ENCODE measurements around the gene LRRC36.
"Not testable (repeated sequence)": the region's sequence is repeated elsewhere in the genome, so short reads cannot be mapped to it uniquely, and the experiment has no call there.

LRRC36 gene

GRCh38 chr16:67345401-67345800 lies 18.8 kb downstream of the LRRC36 start:
- no peak for DNase-seq (ENCODE audit: low spot score)

GRCh38 chr16:67346341-67346740 lies 19.7 kb downstream of the LRRC36 start:
- DNase-seq (ENCODE audit: low spot score): no peak

GRCh38 chr16:67349172-67349571 lies 22.6 kb downstream of the LRRC36 start:
- peak; percentile 52 for DNase-seq (ENCODE audit: low spot score)

- no peak for DNase-seq (ENCODE audit: low spot score)
These were observed 23.7 kb downstream of the LRRC36 start for GRCh38 chr16:67350324-67350723.

- DNase-seq (ENCODE audit: low spot score): not testable (repeated sequence)
These were observed 25.8 kb downstream of the LRRC36 start for GRCh38 chr16:67352463-67352862.

- no peak for DNase-seq (ENCODE audit: low spot score)
These were observed 29.8 kb downstream of the LRRC36 start for GRCh38 chr16:67356396-67356795.

- no peak for DNase-seq (ENCODE audit: low spot score)
These were observed 30.9 kb downstream of the LRRC36 start for GRCh38 chr16:67357561-67357960.

- not testable (repeated sequence) for DNase-seq (ENCODE audit: low spot score)
These were observed 33.1 kb downstream of the LRRC36 start for GRCh38 chr16:67359540-67360269.

GRCh38 chr16:67361038-67361437 lies 34.4 kb downstream of the LRRC36 start:
- DNase-seq (ENCODE audit: low spot score): no peak

- no peak for DNase-seq (ENCODE audit: low spot score)
These were observed 38.1 kb downstream of the LRRC36 start for GRCh38 chr16:67364600-67365235.

GRCh38 chr16:67370661-67371060 lies 44.0 kb downstream of the LRRC36 start:
- DNase-seq (ENCODE audit: low spot score): no peak

GRCh38 chr16:67372664-67373063 lies 46.0 kb downstream of the LRRC36 start:
- peak; percentile 12 for DNase-seq (ENCODE audit: low spot score)

- not testable (repeated sequence) for DNase-seq (ENCODE audit: low spot score)
These were observed 49.4 kb downstream of the LRRC36 start for GRCh38 chr16:67376012-67376411.

- DNase-seq (ENCODE audit: low spot score): no peak
These were observed 52.0 kb downstream of the LRRC36 start for GRCh38 chr16:67378642-67379041.

GRCh38 chr16:67383284-67383683 lies 56.7 kb downstream of the LRRC36 start:
- DNase-seq (ENCODE audit: low spot score): no peak

GRCh38 chr16:67384778-67385510 lies 58.3 kb downstream of the LRRC36 start:
- DNase-seq (ENCODE audit: low spot score): no peak

GRCh38 chr16:67386861-67387455 lies 60.3 kb downstream of the LRRC36 start:
- no peak for DNase-seq (ENCODE audit: low spot score)

- no peak for DNase-seq (ENCODE audit: low spot score)
These were observed 61.0 kb downstream of the LRRC36 start for GRCh38 chr16:67387479-67388079.

- DNase-seq (ENCODE audit: low spot score): no peak
These were observed 61.6 kb downstream of the LRRC36 start for GRCh38 chr16:67388191-67388590.

- DNase-seq (ENCODE audit: low spot score): no peak
These were observed 62.0 kb downstream of the LRRC36 start for GRCh38 chr16:67388591-67388990.

GRCh38 chr16:67389911-67390815 lies 63.5 kb downstream of the LRRC36 start:
- no peak for DNase-seq (ENCODE audit: low spot score)

Data from hematopoietic multipotent progenitor cell treated with erythropoietin and hydrocortisone succinate and interleukin-3 and kit ligand, for 15 days (in vitro differentiated cells).